Hematopoietic multipotent progenitor cell (in vitro differentiated cells): ENCODE results near the gene CCDC148. TPM values are rescaled to one million over a fixed set of nuclear protein-coding genes. Genes with fewer than 3 reads are reported as not detected.
A peak's percentile ranks its signal among the peaks of the same experiment; 100 is the strongest.

ENCODE experiments used
- DNase-seq, 3 donors: peaks; one replicate each; pipeline ENCODE4 v3.0.0-alpha.2; 2011 to 2015; ENCODE audit warnings: low read depth in 2 of 3, low spot score in 2 of 3
- total RNA-seq: library from RNA; depleted of rRNA; stranded (reverse); fragments of >200 nt; gene quantifications from one replicate; pipeline ENCODE4 v1.2.3, GENCODE V29; 2012

The CCDC148 gene
- total RNA-seq = not detected

GRCh38 chr2:158456309-158457066, at the start of gene CCDC148, which contains the start of gene PKP4:
TSS of gene CCDC148 (minus strand) at chr2:158456753. CDS start at chr2:158456439, 314 bp downstream.
TSS of gene PKP4 (plus strand) at chr2:158456952. CDS start at chr2:158533185, 76,233 bp downstream.
- peak; percentile 79 to 95 (median 93) for DNase-seq

GRCh38 chr2:158505448-158505934, 48.9 kb upstream of the CCDC148 start:
- DNase-seq = no peak

- DNase-seq = no peak
Measured at GRCh38 chr2:158504088-158504487, 47.5 kb upstream of the CCDC148 start.

- DNase-seq = no peak
Measured at GRCh38 chr2:158502974-158503373, 46.4 kb upstream of the CCDC148 start.

GRCh38 chr2:158501301-158501700, 44.7 kb upstream of the CCDC148 start:
- no peak for DNase-seq

GRCh38 chr2:158500333-158500732, 43.8 kb upstream of the CCDC148 start:
- DNase-seq = no peak

- no peak for DNase-seq
Measured at GRCh38 chr2:158499383-158499782, 42.8 kb upstream of the CCDC148 start.

- no peak for DNase-seq
Measured at GRCh38 chr2:158498749-158499136, 42.2 kb upstream of the CCDC148 start.

GRCh38 chr2:158498043-158498748, 41.6 kb upstream of the CCDC148 start:
- DNase-seq = no peak

- no peak for DNase-seq
Measured at GRCh38 chr2:158497486-158497885, 40.9 kb upstream of the CCDC148 start.

- DNase-seq = no peak
Measured at GRCh38 chr2:158496986-158497385, 40.4 kb upstream of the CCDC148 start.

GRCh38 chr2:158495175-158495574, 38.6 kb upstream of the CCDC148 start:
- no peak for DNase-seq

GRCh38 chr2:158493458-158493857, 36.9 kb upstream of the CCDC148 start:
- no peak for DNase-seq

GRCh38 chr2:158491072-158491471, 34.5 kb upstream of the CCDC148 start:
- DNase-seq = no peak

GRCh38 chr2:158489366-158490112, 33.0 kb upstream of the CCDC148 start:
- no peak for DNase-seq

GRCh38 chr2:158488442-158489216, 32.1 kb upstream of the CCDC148 start:
- no peak for DNase-seq

GRCh38 chr2:158487419-158487818, 30.9 kb upstream of the CCDC148 start:
- DNase-seq = no peak

- no peak for DNase-seq
Measured at GRCh38 chr2:158486970-158487325, 30.4 kb upstream of the CCDC148 start.

- no peak for DNase-seq
Measured at GRCh38 chr2:158486150-158486969, 29.8 kb upstream of the CCDC148 start.
